Daoy (cell line): ENCODE data around the gene NDUFAF5. TPM values are rescaled to one million over a fixed set of nuclear protein-coding genes. Genes with fewer than 3 reads are reported as not detected.
"Not testable (repeated sequence)": the region's sequence is repeated elsewhere in the genome, so short reads cannot be mapped to it uniquely, and the experiment has no call there.

Experiments
- DNase-seq: peaks from one replicate; pipeline ENCODE4 v3.0.0-alpha.2; 2015; ENCODE audit warnings: low read depth
- total RNA-seq: library from RNA; depleted of rRNA; stranded (reverse); fragments of >200 nt; shearing (Covaris generic); gene quantifications from 2 replicates; pipeline ENCODE4 v1.2.3, GENCODE V29; 2014; rRNA removed

Gene NDUFAF5, protein sequence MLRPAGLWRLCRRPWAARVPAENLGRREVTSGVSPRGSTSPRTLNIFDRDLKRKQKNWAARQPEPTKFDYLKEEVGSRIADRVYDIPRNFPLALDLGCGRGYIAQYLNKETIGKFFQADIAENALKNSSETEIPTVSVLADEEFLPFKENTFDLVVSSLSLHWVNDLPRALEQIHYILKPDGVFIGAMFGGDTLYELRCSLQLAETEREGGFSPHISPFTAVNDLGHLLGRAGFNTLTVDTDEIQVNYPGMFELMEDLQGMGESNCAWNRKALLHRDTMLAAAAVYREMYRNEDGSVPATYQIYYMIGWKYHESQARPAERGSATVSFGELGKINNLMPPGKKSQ
- total RNA-seq: 27.4 and 49.6 TPM in 2 replicates

- peak; percentile 96 for DNase-seq
Measured at GRCh38 chr20:13784893-13785715, at the start of gene NDUFAF5, which contains the start of gene ESF1. TSS of gene NDUFAF5 (plus strand) at chr20:13785028. CDS start at chr20:13785069, 41 bp downstream. TSS of gene ESF1 (minus strand) at chr20:13784919. CDS start at chr20:13783140, 1,779 bp downstream.

- DNase-seq: no peak
Measured at GRCh38 chr20:13735826-13736225, 49.0 kb upstream of the NDUFAF5 start.

DNA sequence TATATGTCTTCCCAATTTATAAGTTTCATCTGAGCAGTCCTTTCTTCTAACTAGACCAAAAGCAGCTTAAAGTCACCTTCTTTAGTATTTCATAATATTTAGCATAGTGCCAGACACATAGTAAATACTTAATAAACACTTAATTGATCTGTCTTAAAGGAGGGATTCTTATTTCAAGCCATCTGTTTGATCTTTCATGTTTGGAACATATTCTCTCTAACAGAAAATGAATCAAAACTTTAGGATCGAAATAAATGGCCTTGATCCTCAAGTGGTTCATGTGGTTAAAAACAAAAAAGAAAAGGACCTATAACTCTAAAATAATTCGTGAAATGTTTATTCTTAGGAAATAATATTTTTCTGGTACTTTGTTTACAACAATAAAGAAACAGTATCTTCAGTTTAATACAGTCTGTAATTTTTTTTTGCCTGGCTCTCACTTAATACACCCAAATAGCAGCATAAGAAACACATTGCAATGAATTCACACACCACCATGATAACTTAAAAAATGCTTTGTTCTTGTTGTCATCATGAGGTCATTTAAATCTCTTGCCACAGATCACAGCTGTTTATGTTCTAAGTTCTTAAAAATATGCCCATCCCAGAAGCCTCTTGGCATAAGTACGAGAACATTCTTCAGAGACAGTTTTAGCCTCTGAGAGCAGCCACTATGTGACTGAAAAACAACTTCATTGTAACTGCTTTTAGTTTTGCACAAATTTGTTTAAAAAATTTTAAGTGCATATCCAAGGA lies 48.2 kb upstream of the NDUFAF5 start:
- no peak for DNase-seq

GRCh38 chr20:13738187-13738586 lies 46.6 kb upstream of the NDUFAF5 start:
- not testable (repeated sequence) for DNase-seq

GRCh38 chr20:13739731-13740649 lies 44.8 kb upstream of the NDUFAF5 start:
- no peak for DNase-seq

GRCh38 chr20:13741879-13742278 lies 42.9 kb upstream of the NDUFAF5 start:
- no peak for DNase-seq

DNA sequence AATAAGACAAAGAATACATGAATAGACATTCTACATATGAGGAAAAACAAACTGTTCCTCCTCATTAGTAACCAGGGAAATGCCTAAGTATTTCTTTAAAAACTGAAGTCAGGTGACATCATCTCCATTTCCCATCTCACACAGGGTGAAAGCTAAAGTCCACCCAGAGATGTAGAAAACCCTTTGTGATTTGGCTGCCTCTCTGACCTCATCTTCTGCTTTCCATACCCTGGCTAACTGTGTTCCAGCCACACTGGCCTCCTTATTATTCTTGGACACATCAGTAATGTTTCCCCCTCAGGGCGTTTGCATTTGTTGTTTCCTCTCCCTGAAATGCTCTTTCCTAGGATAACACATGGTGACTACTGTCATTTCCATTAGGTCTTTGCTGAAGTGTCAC lies 40.5 kb upstream of the NDUFAF5 start:
- DNase-seq: no peak

DNA sequence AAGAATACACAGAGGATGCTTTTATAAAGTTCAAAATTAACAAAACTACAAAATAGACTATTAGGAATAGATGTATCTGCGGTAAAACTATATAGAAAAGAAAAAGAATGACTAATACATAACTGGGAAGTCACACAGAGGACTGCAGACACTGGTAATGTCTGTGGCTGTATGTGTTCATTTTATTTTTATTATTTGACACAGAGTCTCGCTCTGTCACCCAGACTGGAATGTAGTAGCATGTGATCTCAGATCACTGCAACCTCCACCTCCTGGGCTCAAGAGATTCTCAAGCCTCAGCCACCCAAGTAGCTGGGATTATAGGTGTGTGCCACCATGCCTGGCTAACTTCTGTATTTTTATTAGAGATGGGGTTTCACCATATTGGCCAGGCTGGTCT lies 39.0 kb upstream of the NDUFAF5 start:
- DNase-seq: no peak

- no peak for DNase-seq
Measured at GRCh38 chr20:13749811-13750210, 35.0 kb upstream of the NDUFAF5 start.

DNA sequence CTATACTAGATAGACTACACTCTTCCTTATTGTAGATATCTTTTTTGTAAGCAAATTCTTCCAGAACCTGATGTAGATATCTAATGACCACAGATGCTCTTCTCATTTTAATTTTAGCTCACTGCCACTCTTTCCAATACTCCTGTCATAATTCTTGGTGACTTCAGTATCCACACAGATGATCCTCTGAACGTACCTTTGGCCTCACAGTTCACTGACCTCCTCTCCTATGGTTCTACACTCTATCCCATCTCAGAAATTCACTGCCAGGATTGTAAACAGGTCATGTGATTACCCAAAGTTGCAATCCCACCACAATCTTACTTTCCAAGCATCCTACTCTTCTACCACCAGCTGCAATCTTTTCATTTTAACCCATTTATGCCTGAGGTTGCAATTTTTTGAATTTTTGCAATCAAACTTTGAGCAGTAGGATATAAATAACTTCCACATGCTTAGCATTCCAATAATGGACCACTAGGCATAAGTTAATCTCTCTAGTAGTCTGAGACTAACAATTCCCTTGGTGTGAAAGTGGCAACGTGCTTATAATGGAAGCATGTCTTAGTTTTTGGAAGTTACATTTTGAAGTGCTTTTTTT lies 31.3 kb upstream of the NDUFAF5 start:
- DNase-seq: no peak

GRCh38 chr20:13755809-13756208 lies 29.0 kb upstream of the NDUFAF5 start:
- DNase-seq: no peak

GRCh38 chr20:13756551-13756950 lies 28.3 kb upstream of the NDUFAF5 start:
- no peak for DNase-seq

GRCh38 chr20:13758884-13759283 lies 25.9 kb upstream of the NDUFAF5 start:
- DNase-seq: no peak

DNA sequence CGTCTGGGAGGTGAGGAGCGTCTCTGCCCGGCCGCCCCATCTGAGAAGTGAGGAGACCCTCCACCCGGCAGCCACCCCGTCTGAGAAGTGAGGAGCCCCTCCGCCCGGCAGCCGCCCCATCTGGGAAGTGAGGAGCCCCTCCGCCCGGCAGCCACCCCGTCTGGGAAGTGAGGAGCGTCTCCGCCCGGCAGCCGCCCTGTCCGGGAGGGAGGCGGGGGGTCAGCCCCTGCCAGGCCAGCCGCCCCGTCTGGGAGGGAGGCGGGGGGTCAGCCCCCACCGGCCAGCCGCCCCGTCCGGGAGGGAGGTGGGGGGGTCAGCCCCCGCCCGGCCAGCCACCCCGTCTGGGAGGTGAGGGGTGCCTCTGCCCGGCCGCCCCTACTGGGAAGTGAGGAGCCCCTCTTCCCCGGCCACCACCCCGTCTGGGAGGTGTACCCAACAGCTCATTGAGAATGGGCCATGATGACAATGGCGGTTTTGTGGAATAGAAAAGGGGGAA lies 24.3 kb upstream of the NDUFAF5 start:
- DNase-seq: not testable (repeated sequence)

- DNase-seq: no peak
Measured at GRCh38 chr20:13765299-13765698, 19.5 kb upstream of the NDUFAF5 start.

- DNase-seq: no peak
Measured at GRCh38 chr20:13765868-13766416, 18.9 kb upstream of the NDUFAF5 start.

DNA sequence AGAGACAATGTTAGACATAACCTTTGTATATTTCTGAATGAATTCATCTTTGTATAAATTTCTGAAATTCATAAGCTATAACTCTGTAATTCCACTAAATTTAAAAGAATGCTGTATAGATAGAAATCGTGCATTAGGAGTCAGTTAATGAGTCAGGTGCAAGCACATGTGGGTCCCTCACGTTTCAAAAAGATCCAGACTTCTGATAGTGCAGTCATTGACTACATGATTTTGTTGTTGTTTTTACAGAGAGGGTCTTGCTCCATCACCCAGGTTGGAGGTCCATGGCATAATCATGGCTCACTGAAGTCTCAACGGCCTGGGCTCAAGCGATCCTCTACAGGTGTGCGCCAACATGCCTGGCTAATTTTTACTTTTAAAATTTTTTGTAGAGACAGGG lies 14.7 kb upstream of the NDUFAF5 start:
- no peak for DNase-seq

GRCh38 chr20:13771853-13772453 lies 12.9 kb upstream of the NDUFAF5 start:
- no peak for DNase-seq

DNA sequence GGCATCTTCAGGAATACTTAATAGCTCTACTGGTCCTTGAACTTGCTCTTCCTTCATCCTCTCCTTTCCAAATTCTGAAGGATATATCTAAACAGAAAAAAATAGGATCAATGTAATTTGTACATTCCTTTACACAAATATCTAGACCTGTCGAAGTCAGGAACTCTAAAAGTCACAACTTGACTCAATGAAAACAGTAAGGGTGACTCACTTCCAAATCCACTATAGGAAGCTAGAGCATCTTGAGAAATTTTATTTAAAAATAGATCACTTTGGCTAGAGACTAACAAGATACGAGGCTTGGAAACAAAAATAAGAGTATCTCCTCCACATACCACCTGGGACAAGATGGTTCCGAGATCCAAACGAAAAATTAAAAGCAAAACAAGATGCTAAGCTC lies 12.3 kb upstream of the NDUFAF5 start:
- DNase-seq: no peak

DNA sequence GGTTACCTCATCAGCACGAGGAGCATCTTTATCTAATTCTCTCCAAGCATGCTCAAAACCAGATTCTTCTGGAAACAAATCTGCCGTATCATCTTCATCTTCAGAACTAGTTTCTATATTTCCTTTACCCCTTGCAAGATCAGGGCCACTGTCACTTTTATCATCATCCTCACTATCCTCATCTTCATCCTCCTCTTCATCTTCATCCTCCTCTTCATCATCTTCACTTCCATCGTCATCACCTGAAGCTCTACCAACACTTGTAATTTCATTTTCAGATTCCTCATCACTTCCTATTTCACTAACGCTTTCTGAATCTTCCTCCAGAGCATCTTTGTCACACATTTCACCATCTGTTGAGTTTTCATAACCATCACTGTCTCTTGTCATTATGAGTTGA lies 9.0 kb upstream of the NDUFAF5 start:
- DNase-seq: no peak
